GM21390 (cell line): Measurements from ENCODE around the gene SNAP25.

ENCODE experiments used
- ATAC-seq: cut with Tn5 transposase; IDR thresholded peaks from one replicate; pipeline ENCODE4 v1.9.1; 2021; ENCODE audit not compliant: unreplicated experiment

The SNAP25 gene

GRCh38 chr20:10261702-10262101, 43.1 kb downstream of the SNAP25 start:
- ATAC-seq = no peak

DNA sequence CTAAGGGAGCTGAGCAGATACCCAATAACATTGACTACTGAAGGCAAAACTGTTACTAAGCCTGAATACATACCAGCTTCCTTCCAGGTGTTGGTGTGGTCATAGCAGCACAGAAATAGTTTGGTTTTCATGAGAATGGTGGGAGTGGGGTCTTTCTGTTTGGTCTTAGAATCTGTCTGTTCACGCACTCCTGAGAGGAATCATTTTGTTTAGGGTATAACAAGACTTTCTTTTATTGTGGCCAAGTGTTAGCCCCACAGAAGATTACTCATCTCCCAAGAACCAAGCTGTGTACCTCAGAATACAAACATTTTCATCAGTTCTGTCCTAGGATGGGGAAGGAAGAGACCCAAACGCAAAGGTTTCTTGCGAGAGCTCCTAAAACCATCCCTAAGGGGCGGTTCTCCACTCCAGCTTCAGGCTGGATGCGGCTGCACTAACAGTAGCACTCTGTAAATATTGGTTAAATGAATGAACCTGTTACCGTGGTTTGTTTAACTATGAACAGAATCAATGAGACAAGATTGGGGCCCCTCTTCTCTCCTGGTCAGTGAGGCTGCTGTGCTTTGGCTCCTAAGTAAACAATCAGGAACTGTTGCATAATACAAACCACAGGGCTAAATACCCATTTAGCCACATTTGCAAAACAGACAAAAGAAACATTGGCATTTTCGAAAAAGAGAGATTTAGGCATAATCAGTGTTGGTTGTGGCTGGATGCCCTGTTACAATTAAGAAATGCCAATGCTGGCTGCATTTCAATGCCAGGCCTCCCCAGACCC, 44.9 kb downstream of the SNAP25 start:
- no peak for ATAC-seq

GRCh38 chr20:10264166-10264558, 45.5 kb downstream of the SNAP25 start:
- ATAC-seq = no peak

DNA sequence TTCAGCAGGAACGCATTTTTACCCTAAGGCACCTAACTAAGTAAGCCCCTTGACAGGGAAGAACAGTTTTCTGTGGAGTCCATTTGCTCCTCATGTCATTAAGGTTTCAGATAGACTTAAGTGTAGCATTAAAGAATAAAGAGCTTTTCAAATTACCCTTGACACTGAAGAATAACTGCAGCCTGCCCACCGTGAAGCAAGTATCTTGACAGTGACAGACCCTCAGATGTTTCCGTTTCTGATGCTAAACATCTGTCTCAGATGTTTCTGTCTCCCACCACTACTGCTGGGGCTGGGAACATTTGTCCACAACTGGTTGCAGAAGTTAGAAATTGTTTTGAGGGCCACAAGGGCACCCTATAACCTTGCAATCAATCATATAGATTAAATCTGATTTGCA, 50.0 kb downstream of the SNAP25 start:
- ATAC-seq = no peak

- no peak for ATAC-seq
Observed at GRCh38 chr20:10270630-10271029, 52.0 kb downstream of the SNAP25 start.

GRCh38 chr20:10271494-10272219, 53.0 kb downstream of the SNAP25 start:
- ATAC-seq = no peak

GRCh38 chr20:10276878-10277580, 58.4 kb downstream of the SNAP25 start:
- ATAC-seq = no peak

DNA sequence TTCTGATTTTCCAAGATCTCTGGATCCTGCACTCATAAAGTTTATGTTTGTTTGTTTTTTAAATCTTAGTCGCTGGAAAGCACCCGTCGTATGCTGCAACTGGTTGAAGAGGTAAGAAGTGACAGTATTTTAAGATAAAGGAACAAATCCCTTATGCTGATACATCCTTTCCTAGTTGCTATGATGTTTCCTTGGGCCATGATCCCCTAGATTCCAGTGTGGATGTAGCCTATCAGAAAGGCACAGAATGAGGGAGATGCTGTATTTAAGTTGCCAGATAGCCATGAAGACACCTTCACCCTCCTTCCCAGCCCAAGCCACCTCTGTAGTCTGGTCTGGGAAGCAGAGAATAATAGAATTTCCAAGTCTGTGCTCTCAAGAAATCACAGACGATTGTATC, 59.0 kb downstream of the SNAP25 start:
- no peak for ATAC-seq

DNA sequence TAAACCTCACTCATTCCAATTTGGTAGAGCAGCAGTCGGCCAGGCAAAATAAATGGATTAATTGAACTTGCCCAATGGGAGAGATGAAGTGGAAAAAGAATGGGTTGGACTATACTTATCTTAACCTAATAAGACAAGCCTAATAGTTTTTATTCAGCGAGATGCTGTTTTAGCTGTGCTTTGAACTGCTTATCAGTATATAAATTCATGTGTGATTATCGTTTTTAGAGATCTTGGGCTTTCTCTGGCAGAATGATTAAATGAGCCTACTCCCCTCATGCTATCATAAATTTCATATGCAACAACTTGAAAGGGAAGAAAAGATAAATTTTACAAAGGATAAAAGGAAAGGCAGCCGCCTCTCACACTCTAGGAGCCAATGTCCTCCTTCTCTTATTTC, 59.8 kb downstream of the SNAP25 start:
- no peak for ATAC-seq

GRCh38 chr20:10280018-10280908, 61.6 kb downstream of the SNAP25 start:
- no peak for ATAC-seq

DNA sequence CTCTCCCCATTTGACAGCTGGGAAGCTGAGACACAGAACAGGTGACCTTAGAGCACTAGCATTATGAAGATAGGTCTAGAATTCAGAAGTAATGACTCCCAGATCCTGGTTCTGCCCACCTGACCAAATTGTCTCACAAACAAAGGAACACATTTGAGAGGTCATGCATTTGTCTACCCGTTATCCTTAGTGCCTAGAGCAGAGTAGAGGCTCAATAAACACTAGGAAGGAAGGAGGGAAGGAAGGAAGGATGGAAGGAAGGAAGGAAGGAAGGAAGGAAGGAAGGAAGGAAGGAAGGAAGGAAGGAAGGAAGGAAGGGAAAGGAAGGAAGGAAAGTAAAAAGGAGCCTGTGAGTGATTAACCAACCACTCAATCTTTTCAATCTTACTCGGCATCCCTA, 63.3 kb downstream of the SNAP25 start:
- no peak for ATAC-seq

- no peak for ATAC-seq
Observed at GRCh38 chr20:10282979-10283456, 64.4 kb downstream of the SNAP25 start.

DNA sequence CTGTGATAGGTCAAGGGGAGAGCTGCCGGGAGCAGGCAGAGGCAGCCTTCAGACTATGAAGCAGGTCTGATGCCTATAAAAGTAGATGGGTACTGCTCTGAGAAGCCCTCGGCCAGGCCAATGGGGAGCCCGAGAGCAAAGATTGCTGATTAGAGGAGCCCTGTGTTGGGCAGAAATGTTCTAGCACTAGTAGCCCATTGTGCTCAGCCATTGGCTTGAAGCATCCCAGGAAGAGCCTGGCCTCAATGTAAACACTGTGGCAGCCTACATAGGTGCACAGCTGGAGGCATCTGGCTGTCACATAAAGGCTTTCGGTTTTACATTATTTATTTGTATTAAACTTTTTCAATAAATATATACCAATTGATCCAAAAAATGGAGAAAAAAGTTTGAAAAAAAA, 67.7 kb downstream of the SNAP25 start:
- no peak for ATAC-seq

DNA sequence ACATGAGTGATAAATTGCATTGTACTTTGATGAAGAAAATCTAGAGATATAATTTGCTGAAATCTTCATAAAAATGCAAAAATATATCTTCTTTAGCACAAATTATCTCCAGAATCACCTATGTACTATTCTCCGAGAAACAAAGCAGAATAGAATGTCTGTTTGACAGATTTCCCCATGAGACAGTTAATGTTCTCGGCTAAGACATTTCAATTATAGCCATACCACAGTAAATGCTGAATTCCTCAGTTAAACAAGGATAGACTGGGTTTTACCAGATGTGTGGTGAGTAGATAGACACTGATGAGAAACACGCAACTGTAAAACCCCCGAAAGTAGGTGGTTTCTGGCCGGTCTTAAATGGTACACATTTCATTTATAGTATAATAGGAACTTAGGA, 69.8 kb downstream of the SNAP25 start:
- no peak for ATAC-seq

DNA sequence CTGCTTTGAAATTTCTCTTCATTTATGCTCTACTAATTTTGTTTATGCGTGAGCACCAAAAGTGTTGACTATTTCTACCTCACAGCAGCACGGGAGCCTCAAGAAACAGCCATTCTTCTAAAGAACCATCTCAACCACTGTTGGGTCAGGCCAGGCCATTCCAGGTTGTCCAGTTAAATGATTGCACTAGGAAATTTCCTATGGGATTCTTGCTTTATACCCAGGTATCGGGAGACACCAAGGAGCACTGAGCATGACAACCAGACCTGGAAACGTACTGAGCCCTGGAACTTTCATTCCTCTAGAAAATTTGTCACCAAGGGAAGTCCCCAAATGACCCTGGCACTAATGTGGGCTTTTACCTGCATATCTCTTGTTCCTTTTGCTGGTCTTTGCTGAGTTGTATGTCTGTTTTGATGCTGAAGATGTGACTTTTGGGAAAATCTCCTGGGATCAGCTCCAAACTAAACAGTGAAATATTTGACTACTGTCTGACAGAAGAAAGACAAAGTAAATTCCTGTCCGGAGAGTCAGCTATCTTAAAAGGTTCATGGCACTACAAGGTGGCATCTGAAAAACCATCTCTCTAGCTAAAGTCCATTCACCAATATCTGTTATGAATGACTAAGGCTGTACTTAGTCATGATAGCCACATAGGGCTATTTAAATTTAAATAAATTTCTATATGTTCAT, 70.5 kb downstream of the SNAP25 start:
- no peak for ATAC-seq

- ATAC-seq = no peak
Observed at GRCh38 chr20:10291568-10292248, 73.1 kb downstream of the SNAP25 start.

GRCh38 chr20:10297223-10297622, 78.6 kb downstream of the SNAP25 start:
- no peak for ATAC-seq

DNA sequence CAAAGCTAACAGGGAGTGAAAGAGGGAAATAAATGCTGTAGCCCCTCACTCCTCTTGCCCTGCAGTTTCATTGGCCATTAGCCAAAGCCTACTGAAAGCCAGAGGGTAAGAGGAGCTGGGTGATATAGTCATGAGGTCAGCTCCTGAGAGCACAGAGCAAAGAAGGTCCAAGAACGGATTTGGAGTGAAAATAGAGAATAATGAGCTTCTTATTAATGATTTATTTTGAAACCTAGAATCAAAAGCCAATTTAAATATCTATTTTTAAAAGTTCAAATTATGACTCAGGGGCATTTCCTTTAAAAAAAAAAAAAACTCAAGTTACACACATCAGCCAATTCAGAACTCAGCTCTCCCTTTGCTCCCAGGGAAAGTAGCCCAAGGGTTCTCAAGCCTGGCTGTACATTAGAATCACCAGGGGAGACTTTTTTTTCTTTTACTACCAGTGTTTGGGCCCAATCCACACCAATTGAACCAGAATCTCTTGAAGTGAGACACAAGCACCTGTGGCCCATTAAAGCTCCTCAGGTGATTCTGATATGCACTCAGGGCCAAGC, 79.1 kb downstream of the SNAP25 start:
- ATAC-seq = no peak
